SK-N-SH treated with all-trans-retinoic acid at 6 μM for 48 hours (cell line): ENCODE measurements around the gene POLDIP3.

Experiments used
- ATAC-seq: fragments of 200-7000 bp; cut with Tn5 transposase; 3 replicates; pipeline ENCODE4 v1.9.1; 2020; ENCODE audit warnings: mild to moderate bottlenecking, moderate library complexity
- ARNTL ChIP-seq: fragments of 450-650 bp; formaldehyde crosslinking; IDR thresholded peaks from 2 replicates; pipeline ENCODE4 v1.5.0; 2020; ENCODE audit warnings: low read depth, mild to moderate bottlenecking, moderate library complexity, borderline replicate concordance
- CSDC2 ChIP-seq: fragments of 250-450 bp; sonication (Bioruptor Pico); IDR thresholded peaks from 2 replicates; pipeline ENCODE4 v1.5.0; 2020; ENCODE audit warnings: mild to moderate bottlenecking, moderate library complexity
- ESRRG ChIP-seq: fragments of 250-450 bp; sonication (Bioruptor Pico); IDR thresholded peaks from 2 replicates; pipeline ENCODE4 v1.6.1; 2021; ENCODE audit warnings: mild to moderate bottlenecking
- GLIS3 ChIP-seq: fragments of 250-450 bp; sonication (Bioruptor Pico); IDR thresholded peaks from 2 replicates; pipeline ENCODE4 v1.5.0; 2020; ENCODE audit warnings: mild to moderate bottlenecking, moderate library complexity
- ISL1 ChIP-seq: fragments of 250-450 bp; sonication (Bioruptor Pico); IDR thresholded peaks from 2 replicates; pipeline ENCODE4 v2.1.2; 2022; ENCODE audit warnings: mild to moderate bottlenecking, moderate library complexity
- OSR1 ChIP-seq: fragments of 250-450 bp; sonication (Bioruptor Pico); IDR thresholded peaks from 2 replicates; pipeline ENCODE4 v1.8.0; 2022; ENCODE audit warnings: moderate library complexity, mild to moderate bottlenecking, inconsistent platforms
- PPARA ChIP-seq: fragments of 250-450 bp; sonication (Bioruptor Pico); IDR thresholded peaks from 2 replicates; pipeline ENCODE4 v1.5.0; 2020; ENCODE audit warnings: mild to moderate bottlenecking, borderline replicate concordance
- RARB ChIP-seq: fragments of 250-450 bp; sonication (Bioruptor Pico); IDR thresholded peaks from 2 replicates; pipeline ENCODE4 v1.8.0; 2021; ENCODE audit warnings: mild to moderate bottlenecking, moderate library complexity
- SNAI2 ChIP-seq: fragments of 250-450 bp; sonication (Bioruptor Pico); IDR thresholded peaks from 2 replicates; pipeline ENCODE4 v1.5.0; 2020; ENCODE audit warnings: mild to moderate bottlenecking, moderate library complexity
- TCF4 ChIP-seq: fragments of 250-450 bp; sonication (Bioruptor Pico); IDR thresholded peaks from 2 replicates; pipeline ENCODE4 v1.8.0; 2021; ENCODE audit warnings: mild to moderate bottlenecking, moderate library complexity, borderline replicate concordance
- TOX ChIP-seq: fragments of 250-450 bp; sonication (Bioruptor Pico); IDR thresholded peaks from 2 replicates; pipeline ENCODE4 v1.8.0; 2021; ENCODE audit warnings: mild to moderate bottlenecking, moderate library complexity, borderline replicate concordance
- ZFP3 ChIP-seq: fragments of 250-450 bp; sonication (Bioruptor Pico); IDR thresholded peaks from 2 replicates; pipeline ENCODE4 v1.5.0; 2020; ENCODE audit warnings: mild to moderate bottlenecking, moderate library complexity
- ZFP30 ChIP-seq: fragments of 450-650 bp; formaldehyde crosslinking; IDR thresholded peaks from 2 replicates; pipeline ENCODE4 v1.5.0; 2022; ENCODE audit warnings: mild to moderate bottlenecking, moderate library complexity
- ZNF565 ChIP-seq: fragments of 450-650 bp; formaldehyde crosslinking; conservative IDR thresholded peaks from 2 replicates; pipeline ENCODE4 v1.5.0; 2020; ENCODE audit warnings: low read depth, mild to moderate bottlenecking, moderate library complexity
- ZNF70 ChIP-seq: fragments of 450-650 bp; formaldehyde crosslinking; IDR thresholded peaks from 2 replicates; pipeline ENCODE4 v1.5.0; 2020; ENCODE audit warnings: mild to moderate bottlenecking, moderate library complexity
- ZNF8 ChIP-seq: fragments of 450-650 bp; formaldehyde crosslinking; IDR thresholded peaks from 2 replicates; pipeline ENCODE4 v1.5.0; 2020; ENCODE audit warnings: mild to moderate bottlenecking, moderate library complexity
- TF ChIP-seq, protein P1 (sequence below): fragments of 250-450 bp; sonication (Bioruptor Pico); IDR thresholded peaks from 2 replicates; pipeline ENCODE4 v1.5.1; 2020; ENCODE audit warnings: low read depth, mild to moderate bottlenecking, moderate library complexity
- TF ChIP-seq, protein P2 (sequence below): fragments of 250-450 bp; sonication (Bioruptor Pico); IDR thresholded peaks from 2 replicates; pipeline ENCODE4 v1.8.0; 2021; ENCODE audit warnings: low read depth, mild to moderate bottlenecking, moderate library complexity, borderline replicate concordance
- TF ChIP-seq, protein P3 (sequence below): fragments of 250-450 bp; sonication (Bioruptor Pico); IDR thresholded peaks from 2 replicates; pipeline ENCODE4 v1.5.1; 2021; ENCODE audit warnings: mild to moderate bottlenecking, moderate library complexity
- TF ChIP-seq, protein P4 (sequence below): fragments of 250-450 bp; sonication (Bioruptor Pico); IDR thresholded peaks from 2 replicates; pipeline ENCODE4 v1.5.0; 2020; ENCODE audit warnings: mild to moderate bottlenecking, moderate library complexity

The POLDIP3 gene

DNA sequence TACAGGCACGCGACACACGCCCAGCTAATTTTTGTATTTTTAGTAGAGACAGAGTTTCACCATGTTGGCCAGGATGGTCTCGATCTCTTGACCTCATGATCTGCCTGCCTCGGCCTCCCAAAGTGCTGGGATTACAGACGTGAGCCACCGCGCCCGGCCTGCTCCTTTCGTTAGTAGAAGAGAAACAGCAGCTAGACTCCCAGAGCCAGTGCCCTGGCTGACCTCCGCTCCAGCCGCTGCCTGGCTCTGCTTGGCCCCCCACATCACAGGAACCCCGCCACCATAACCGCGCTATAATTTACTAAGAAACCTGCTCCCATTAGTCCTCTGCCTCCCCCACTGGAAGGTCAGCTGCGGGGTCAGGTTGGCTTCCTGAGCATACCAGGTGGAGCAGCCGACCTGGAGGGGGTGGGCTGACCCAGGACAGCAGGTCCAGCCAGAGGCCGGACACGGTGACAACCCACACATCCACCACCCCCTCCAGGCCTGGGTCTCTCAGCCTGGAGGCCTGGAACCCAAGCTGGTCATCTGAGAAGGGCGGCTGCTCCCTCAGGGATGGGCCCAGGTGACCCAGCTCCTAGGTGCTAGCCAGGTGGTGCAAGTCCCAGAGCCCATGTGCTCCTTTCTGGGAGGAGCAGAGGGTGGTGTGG lies 7.5 kb upstream of the POLDIP3 start:
- TF ChIP-seq ESRRG (CRISPR knock-in tag) (no peak), TOX (CRISPR knock-in tag) (no peak), CSDC2 (CRISPR knock-in tag) (no peak), OSR1 (no peak), GLIS3 (CRISPR knock-in tag) (no peak), ZNF8 (CRISPR knock-in tag) (no peak), RARB (CRISPR knock-in tag) (no peak), TCF4 (no peak), PPARA (CRISPR knock-in tag) (no peak), ISL1 (CRISPR knock-in tag) (no peak), ZFP3 (no peak), ZNF70 (CRISPR knock-in tag) (no peak), ZFP30 (CRISPR knock-in tag) (no peak), ARNTL (CRISPR knock-in tag) (no peak)
- TF ChIP-seq, protein P1, sequence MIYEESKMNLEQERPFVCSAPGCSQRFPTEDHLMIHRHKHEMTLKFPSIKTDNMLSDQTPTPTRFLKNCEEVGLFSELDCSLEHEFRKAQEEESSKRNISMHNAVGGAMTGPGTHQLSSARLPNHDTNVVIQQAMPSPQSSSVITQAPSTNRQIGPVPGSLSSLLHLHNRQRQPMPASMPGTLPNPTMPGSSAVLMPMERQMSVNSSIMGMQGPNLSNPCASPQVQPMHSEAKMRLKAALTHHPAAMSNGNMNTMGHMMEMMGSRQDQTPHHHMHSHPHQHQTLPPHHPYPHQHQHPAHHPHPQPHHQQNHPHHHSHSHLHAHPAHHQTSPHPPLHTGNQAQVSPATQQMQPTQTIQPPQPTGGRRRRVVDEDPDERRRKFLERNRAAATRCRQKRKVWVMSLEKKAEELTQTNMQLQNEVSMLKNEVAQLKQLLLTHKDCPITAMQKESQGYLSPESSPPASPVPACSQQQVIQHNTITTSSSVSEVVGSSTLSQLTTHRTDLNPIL (CRISPR knock-in tag): no peak
- TF ChIP-seq, protein P2, sequence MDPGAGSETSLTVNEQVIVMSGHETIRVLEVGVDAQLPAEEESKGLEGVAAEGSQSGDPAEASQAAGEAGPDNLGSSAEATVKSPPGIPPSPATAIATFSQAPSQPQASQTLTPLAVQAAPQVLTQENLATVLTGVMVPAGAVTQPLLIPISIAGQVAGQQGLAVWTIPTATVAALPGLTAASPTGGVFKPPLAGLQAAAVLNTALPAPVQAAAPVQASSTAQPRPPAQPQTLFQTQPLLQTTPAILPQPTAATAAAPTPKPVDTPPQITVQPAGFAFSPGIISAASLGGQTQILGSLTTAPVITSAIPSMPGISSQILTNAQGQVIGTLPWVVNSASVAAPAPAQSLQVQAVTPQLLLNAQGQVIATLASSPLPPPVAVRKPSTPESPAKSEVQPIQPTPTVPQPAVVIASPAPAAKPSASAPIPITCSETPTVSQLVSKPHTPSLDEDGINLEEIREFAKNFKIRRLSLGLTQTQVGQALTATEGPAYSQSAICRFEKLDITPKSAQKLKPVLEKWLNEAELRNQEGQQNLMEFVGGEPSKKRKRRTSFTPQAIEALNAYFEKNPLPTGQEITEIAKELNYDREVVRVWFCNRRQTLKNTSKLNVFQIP (CRISPR knock-in tag): no peak
- no peak for ATAC-seq

DNA sequence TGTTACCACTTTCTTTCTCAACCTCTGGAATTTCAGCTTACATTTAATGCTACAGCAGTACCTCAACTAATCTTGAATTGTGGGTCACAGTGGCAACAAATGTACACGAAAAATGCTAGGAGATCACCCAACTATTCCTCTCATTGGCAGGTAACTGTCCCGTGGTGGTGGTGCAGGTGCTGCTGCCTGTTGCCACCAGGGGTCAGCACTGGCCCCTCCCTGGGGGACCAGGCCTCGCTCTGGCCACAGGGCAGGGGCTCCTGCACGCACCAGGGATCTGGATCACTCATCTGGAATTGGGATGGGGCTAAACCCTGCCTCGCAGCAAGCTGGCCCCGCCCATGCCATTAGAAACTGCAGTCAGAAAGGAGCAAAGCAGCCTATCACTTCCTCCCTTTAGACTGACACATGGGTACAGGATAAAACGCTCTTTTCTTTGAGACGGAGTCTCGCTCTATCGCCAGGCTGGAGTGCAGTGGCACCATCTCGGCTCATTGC lies 6.9 kb upstream of the POLDIP3 start:
- TF ChIP-seq RARB (CRISPR knock-in tag) (no peak), PPARA (CRISPR knock-in tag) (no peak), TCF4 (no peak), ISL1 (CRISPR knock-in tag) (no peak)
- TF ChIP-seq, protein P1 (CRISPR knock-in tag): no peak
- TF ChIP-seq, protein P3, sequence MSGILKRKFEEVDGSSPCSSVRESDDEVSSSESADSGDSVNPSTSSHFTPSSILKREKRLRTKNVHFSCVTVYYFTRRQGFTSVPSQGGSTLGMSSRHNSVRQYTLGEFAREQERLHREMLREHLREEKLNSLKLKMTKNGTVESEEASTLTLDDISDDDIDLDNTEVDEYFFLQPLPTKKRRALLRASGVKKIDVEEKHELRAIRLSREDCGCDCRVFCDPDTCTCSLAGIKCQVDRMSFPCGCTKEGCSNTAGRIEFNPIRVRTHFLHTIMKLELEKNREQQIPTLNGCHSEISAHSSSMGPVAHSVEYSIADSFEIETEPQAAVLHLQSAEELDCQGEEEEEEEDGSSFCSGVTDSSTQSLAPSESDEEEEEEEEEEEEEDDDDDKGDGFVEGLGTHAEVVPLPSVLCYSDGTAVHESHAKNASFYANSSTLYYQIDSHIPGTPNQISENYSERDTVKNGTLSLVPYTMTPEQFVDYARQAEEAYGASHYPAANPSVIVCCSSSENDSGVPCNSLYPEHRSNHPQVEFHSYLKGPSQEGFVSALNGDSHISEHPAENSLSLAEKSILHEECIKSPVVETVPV (CRISPR knock-in tag): no peak
- ATAC-seq: peak; percentile 92

DNA sequence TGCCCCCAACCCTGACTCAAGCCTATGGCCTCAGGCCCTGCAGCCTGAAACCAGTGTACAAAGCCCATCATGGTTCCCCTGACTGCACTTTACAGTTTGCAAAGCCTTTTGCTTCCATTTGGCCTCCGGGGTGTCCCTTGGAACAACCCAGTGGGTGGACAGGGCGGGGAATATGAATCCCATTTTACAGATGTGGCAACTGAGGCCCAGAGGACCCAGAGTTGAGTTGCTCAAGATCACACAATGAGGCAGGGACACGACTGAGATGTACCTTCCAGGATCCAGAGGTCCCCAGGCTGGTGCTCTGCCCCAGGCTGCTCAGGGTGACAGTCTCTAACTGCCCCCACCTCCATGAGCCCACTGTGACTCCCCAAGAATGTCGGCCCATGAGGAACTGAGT lies 5.4 kb upstream of the POLDIP3 start:
- no peak for ATAC-seq
- TF ChIP-seq GLIS3 (CRISPR knock-in tag): no peak
- no peak for TF ChIP-seq ZNF8 (CRISPR knock-in tag)
- no peak for TF ChIP-seq CSDC2 (CRISPR knock-in tag)
- TF ChIP-seq, protein P3 (CRISPR knock-in tag): no peak
- no peak for TF ChIP-seq ARNTL (CRISPR knock-in tag)
- no peak for TF ChIP-seq PPARA (CRISPR knock-in tag)
- TF ChIP-seq, protein P4, sequence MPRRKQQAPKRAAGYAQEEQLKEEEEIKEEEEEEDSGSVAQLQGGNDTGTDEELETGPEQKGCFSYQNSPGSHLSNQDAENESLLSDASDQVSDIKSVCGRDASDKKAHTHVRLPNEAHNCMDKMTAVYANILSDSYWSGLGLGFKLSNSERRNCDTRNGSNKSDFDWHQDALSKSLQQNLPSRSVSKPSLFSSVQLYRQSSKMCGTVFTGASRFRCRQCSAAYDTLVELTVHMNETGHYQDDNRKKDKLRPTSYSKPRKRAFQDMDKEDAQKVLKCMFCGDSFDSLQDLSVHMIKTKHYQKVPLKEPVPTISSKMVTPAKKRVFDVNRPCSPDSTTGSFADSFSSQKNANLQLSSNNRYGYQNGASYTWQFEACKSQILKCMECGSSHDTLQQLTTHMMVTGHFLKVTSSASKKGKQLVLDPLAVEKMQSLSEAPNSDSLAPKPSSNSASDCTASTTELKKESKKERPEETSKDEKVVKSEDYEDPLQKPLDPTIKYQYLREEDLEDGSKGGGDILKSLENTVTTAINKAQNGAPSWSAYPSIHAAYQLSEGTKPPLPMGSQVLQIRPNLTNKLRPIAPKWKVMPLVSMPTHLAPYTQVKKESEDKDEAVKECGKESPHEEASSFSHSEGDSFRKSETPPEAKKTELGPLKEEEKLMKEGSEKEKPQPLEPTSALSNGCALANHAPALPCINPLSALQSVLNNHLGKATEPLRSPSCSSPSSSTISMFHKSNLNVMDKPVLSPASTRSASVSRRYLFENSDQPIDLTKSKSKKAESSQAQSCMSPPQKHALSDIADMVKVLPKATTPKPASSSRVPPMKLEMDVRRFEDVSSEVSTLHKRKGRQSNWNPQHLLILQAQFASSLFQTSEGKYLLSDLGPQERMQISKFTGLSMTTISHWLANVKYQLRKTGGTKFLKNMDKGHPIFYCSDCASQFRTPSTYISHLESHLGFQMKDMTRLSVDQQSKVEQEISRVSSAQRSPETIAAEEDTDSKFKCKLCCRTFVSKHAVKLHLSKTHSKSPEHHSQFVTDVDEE (CRISPR knock-in tag): no peak
- no peak for TF ChIP-seq ZNF70 (CRISPR knock-in tag)
- TF ChIP-seq SNAI2: no peak
- no peak for TF ChIP-seq TOX (CRISPR knock-in tag)
- TF ChIP-seq, protein P2 (CRISPR knock-in tag): no peak
- no peak for TF ChIP-seq ZNF565 (CRISPR knock-in tag)
- no peak for TF ChIP-seq RARB (CRISPR knock-in tag)
- TF ChIP-seq OSR1: no peak
- TF ChIP-seq, protein P1 (CRISPR knock-in tag): no peak
- no peak for TF ChIP-seq ESRRG (CRISPR knock-in tag)
- TF ChIP-seq ZFP3: no peak
- no peak for TF ChIP-seq ZFP30 (CRISPR knock-in tag)
- TF ChIP-seq TCF4: no peak
